K562 (cell line): ENCODE data around the gene SLC29A4. TPM values are rescaled to one million over a fixed set of nuclear protein-coding genes. Genes with fewer than 3 reads are reported as not detected.
"Not testable (repeated sequence)": the region's sequence is repeated elsewhere in the genome, so short reads cannot be mapped to it uniquely, and the experiment has no call there.

Source experiments
- ATAC-seq: fragments of 200-7000 bp; cut with Tn5 transposase; 3 replicates; pipeline ENCODE4 v1.9.1; 2020; ENCODE audit warnings: moderate library complexity
- BruUV-seq: library from RNA; stranded (reverse); fragments of 400-500 nt; replicated peaks from 2 replicates; lab custom pipeline; 2021; lab: Mats Ljungman, UMichigan
- CTCF ChIA-PET: fragments of 300-600 bp; formaldehyde crosslinking; extraction: SDS; loops from one replicate; lab custom pipeline; 2021; ENCODE audit warnings: low intra/inter-chr PET ratio; lab: Yijun Ruan, JAX
- POLR2A ChIA-PET: fragments of 300-600, 350-650 bp; sonication (Branson Sonifier 250); formaldehyde crosslinking; extraction: SDS; loops from one replicate; lab custom pipeline; 2021; ENCODE audit warnings: antibody characterized with exemption, inconsistent platforms; lab: Yijun Ruan, JAX
- DNase-seq, 4 experiments: peaks; one replicate each; pipeline versions ENCODE4 v3.0.0 to v3.0.0-alpha.2; 2011 to 2018; ENCODE audit warnings: low spot score in 3 of 4, mixed read lengths in 3 of 4; ENCODE audit errors: extremely low read depth in 1 of 4
- FAIRE-seq: peaks from 2 replicates; lab custom pipeline; 2011; peaks lifted over from hg19 to GRCh38; lab: Jason Lieb, UNC
- H2AFZ ChIP-seq: 2 replicates; pipeline ENCODE4 v1.6.0; 2011; ENCODE audit warnings: low read depth, low read length, control low read depth, inconsistent platforms
- H3K27ac ChIP-seq: fragments of 200-600 bp; 3 replicates; pipeline ENCODE4 v1.8.0; 2011; ENCODE audit warnings: low read depth, mild to moderate bottlenecking, control low read depth, inconsistent platforms, low read length, moderate library complexity, mixed read lengths; ENCODE audit errors: extremely low read depth
- H3K27me3 ChIP-seq, 2 experiments: fragments of 300-600 bp in 1 of 2; 2 replicates in 1 of 2; 3 replicates in 1 of 2; pipeline versions ENCODE4 v1.6.0 to v1.8.0; 2011; ENCODE audit warnings: inconsistent platforms in 2 of 2, low read length in 2 of 2, mild to moderate bottlenecking in 1 of 2, mixed read lengths in 1 of 2, moderate library complexity in 1 of 2; ENCODE audit not compliant: control insufficient read depth in 2 of 2, insufficient read depth in 2 of 2
- H3K36me3 ChIP-seq: fragments of 300-600 bp; 3 replicates; pipeline ENCODE4 v1.8.0; 2011; ENCODE audit warnings: mild to moderate bottlenecking, low read length, inconsistent platforms; ENCODE audit not compliant: control insufficient read depth, insufficient read depth
- H3K4me1 ChIP-seq, 2 experiments: fragments of 200-600 bp in 1 of 2; replicated peaks in 1 of 2; 2 replicates in 1 of 2; 3 replicates in 1 of 2; pipeline versions ENCODE4 v1.5.1 to v1.8.0; 2011; ENCODE audit warnings: inconsistent platforms in 2 of 2, low read length in 2 of 2, mild to moderate bottlenecking in 1 of 2, mixed read lengths in 1 of 2, moderate library complexity in 1 of 2; ENCODE audit not compliant: control insufficient read depth in 2 of 2, insufficient read depth in 2 of 2
- H3K4me2 ChIP-seq: 2 replicates; pipeline ENCODE4 v1.6.1; 2011; ENCODE audit warnings: low read length, control low read depth, inconsistent platforms, mixed read lengths; ENCODE audit not compliant: insufficient read depth
- H3K4me3 ChIP-seq: fragments of 200-600 bp; sonication (generic), shearing (Covaris generic); 2 replicates; pipeline ENCODE4 v1.5.1; 2016; ENCODE audit warnings: control low read depth, inconsistent platforms
- H3K79me2 ChIP-seq: fragments of 200-600 bp; 3 replicates; pipeline ENCODE4 v1.8.0; 2011; ENCODE audit warnings: low read length, inconsistent platforms; ENCODE audit not compliant: control insufficient read depth, insufficient read depth
- H3K9ac ChIP-seq, 2 experiments: 2 replicates each; pipeline versions ENCODE4 v1.6.0 to v1.6.1; 2011; ENCODE audit warnings: low read depth in 2 of 2, low read length in 2 of 2, control low read depth in 1 of 2, inconsistent platforms in 1 of 2, mild to moderate bottlenecking in 1 of 2, mixed read lengths in 1 of 2; ENCODE audit not compliant: insufficient read depth in 1 of 2
- H3K9me1 ChIP-seq: one replicate; pipeline ENCODE4 v1.6.0; 2011; ENCODE audit warnings: inconsistent platforms, mild to moderate bottlenecking, low read length, moderate library complexity; ENCODE audit not compliant: control insufficient read depth, insufficient read depth
- H3K9me3 ChIP-seq: replicated peaks from 2 replicates; pipeline ENCODE4 v1.5.1; 2011; ENCODE audit warnings: low read depth, low read length, inconsistent platforms; ENCODE audit not compliant: control insufficient read depth, insufficient read depth
- H4K20me1 ChIP-seq: replicated peaks from 2 replicates; pipeline ENCODE4 v1.6.1; 2011; ENCODE audit warnings: low read length, inconsistent platforms, mixed read lengths; ENCODE audit not compliant: control insufficient read depth, insufficient read depth
- POLR2G ChIP-seq: fragments of 200-400 bp; formaldehyde crosslinking; IDR thresholded peaks from 2 replicates; pipeline ENCODE4 v1.6.1; 2017; ENCODE audit warnings: low read depth, mild to moderate bottlenecking, antibody characterized with exemption, low read length, moderate library complexity
- ZBTB33 ChIP-seq: sonication (generic); formaldehyde crosslinking; IDR thresholded peaks from 2 replicates; pipeline ENCODE4 v1.8.1; 2023; ENCODE audit warnings: mild to moderate bottlenecking, missing genetic modification reagents
- WGBS: fragments of 100-300 bp; shearing (Covaris generic); methylation state at CpG from one replicate; pipeline ENCODE4 v1.1.6; 2016; ENCODE audit warnings: low coverage, mixed read lengths; ENCODE audit not compliant: insufficient coverage; ENCODE audit errors: missing lambda C conversion rate; 5-methylcytosine and 5-hydroxymethylcytosine counted together
- in situ Hi-C: fragments of 300-500 bp; cut with MboI; formaldehyde crosslinking; loops from 4 replicates; pipeline ENCODE4 v1.15.0; 2018; ENCODE audit warnings: inconsistent platforms, mixed read lengths
- intact Hi-C: fragments of 100-400 bp; cut with micrococcal nuclease; formaldehyde crosslinking; loops from 2 replicates; pipeline ENCODE4 v1.14.2; 2022
- polyA plus RNA-seq, 8 experiments: library from polyadenylated mRNA; depleted of rRNA in 4 of 8; stranded (reverse) in 5 of 8; unstranded in 3 of 8; fragments of >200 nt; fragmentation: Nextera tagmentation in 2 of 8; fragmentation: Illumina TruSeq in 1 of 8; extraction: Ambion mirVana in 2 of 8; extraction: Trizol in 1 of 8; gene quantifications; 2 replicates each; pipeline versions ENCODE4 v1.2.1 to v1.2.3, GENCODE V29; 2011 to 2014; ENCODE audit warnings: inconsistent platforms in 1 of 8, missing spikeins in 1 of 8
- total RNA-seq, 7 experiments: library from RNA; depleted of rRNA in 6 of 7; stranded (reverse); fragments of >200 nt in 6 of 7; fragmentation: Illumina TruSeq in 2 of 7; extraction: Trizol in 2 of 7; gene quantifications; 2 replicates each; pipeline versions ENCODE4 v1.2.1 to v1.2.3, GENCODE V29; 2011 to 2021; ENCODE audit warnings: low replicate concordance in 1 of 7

Gene SLC29A4
- total and polyA plus RNA-seq, 9 of the 15 experiments (the other 6 are each of a cell fraction or from before 2014, with no cell fraction given), result 0.01 to 1.2 (median 0.37) TPM

GRCh38 chr7:5323800-5324781, 41.3 kb downstream of the SLC29A4 start:
- TF ChIP-seq ZBTB33 (CRISPR knock-in tag) (0 out of 2 replicates have a peak, but pooled peaks have one; percentile 39), POLR2G (peak; percentile 39; the same call in 1 of the 2 replicates)
- 86% methylated on average over 16 of the region's 31 CpGs for WGBS
- not testable (repeated sequence) for FAIRE-seq

More at GRCh38 chr7:5323800-5324781, 41.3 kb downstream of the SLC29A4 start:
- POLR2A ChIA-PET, result interaction anchor here (0.6 to 1.2 kb wide), 2 partner anchors 18 to 28 kb away, joined by 3 read pairs; no protein-coding TSS in a partner anchor
- H3K4me2 ChIP-seq, BruUV-seq, H3K79me2 ChIP-seq, H3K4me3 ChIP-seq, H3K27me3 ChIP-seq, CTCF ChIA-PET, H3K9ac ChIP-seq, DNase-seq, ATAC-seq, H3K9me3 ChIP-seq, intact Hi-C loops, H3K4me1 ChIP-seq, in situ Hi-C loops, H3K27ac ChIP-seq, H2AFZ ChIP-seq, H3K36me3 ChIP-seq, H4K20me1 ChIP-seq, H3K9me1 ChIP-seq: not testable (repeated sequence)
